ENCODE data around the gene MAOA.

MAOA gene

DNA sequence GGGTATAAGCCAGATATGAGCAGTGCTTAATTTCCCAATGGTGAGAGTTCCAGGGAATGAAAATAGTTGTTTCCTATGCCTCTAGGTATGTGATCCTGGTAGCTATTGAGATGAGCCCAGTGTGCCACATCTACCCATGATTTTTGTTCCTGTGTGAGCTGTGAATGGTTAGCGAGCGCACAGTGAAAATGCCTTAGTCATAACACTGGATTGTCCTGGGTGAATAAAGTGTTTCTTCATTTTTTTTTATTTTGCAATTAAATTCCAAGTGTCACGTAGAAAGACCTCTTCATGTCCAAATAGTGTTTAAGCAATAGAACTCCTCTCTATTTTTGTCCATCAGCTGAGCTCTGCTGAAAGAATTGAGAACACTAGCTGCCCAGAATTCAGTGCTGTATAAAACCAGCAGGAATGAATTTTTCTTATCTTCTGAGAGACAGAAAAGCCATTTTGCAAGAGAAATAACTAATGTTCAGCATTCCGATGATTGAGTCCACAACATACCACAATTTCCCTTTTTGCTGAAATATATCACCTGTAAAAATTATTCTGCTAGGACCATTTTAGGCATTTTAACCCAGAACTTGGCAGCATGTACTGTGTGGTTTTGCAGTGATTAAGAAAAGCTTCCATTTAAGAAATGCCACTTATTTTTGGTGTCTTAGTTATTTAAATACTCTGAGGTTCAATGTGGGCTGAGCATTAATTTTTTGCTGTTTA is 5.6 kb downstream of the MAOA start:
- no CpG with 5 or more reads among the region's 4 CpGs for WGBS, 2 donors (ENCODE audit: extremely low coverage in 2 of 2, insufficient read length in 2 of 2, insufficient replicate concordance in 1 of 2)

DNA sequence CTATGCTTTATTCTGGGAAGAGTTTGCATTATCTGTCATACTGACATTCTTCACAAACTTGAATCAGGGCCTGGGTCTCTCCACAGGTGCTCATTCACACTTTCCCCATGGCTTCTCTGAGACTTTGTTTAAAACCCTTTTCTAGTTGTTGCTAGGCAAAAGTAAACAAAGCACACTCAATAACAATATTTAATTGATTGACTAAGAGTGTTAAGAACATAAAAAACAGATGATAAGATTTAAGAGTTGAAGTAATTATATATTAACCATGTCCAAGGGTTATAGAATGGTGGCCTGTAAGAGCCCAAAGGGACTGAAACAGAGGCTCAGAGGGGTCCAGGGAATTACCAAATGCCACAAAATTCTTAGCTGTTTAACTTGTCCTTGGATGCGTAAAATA is 7.1 kb downstream of the MAOA start:
- H2AK5ac ChIP-seq (ENCODE audit: low read depth, low read length), result no peak overlapping the region
- H3K79me1 ChIP-seq (ENCODE audit: low read depth, low read length), result no peaks in the 10 kb centered on the region
- no peak overlapping the region for H3K23ac ChIP-seq (ENCODE audit: low read depth, low read length, poor library complexity)
- no peak overlapping the region for H2BK12ac ChIP-seq (ENCODE audit: low read length)
- H4K8ac ChIP-seq (ENCODE audit: low read depth, low read length), result no peak overlapping the region
- H3K18ac ChIP-seq (ENCODE audit: low read length), result no peak overlapping the region
- no CpG with 5 or more reads among the region's 1 CpG for WGBS, 2 donors (ENCODE audit: extremely low coverage in 2 of 2, insufficient read length in 2 of 2, insufficient replicate concordance in 1 of 2)
- H2BK15ac ChIP-seq (ENCODE audit: low read length), result no peak overlapping the region
- no peak overlapping the region for H3K4me3 ChIP-seq (ENCODE audit: low read length in 2 of 2)
- H3K9ac ChIP-seq (ENCODE audit: low read depth, low read length, poor library complexity), result no peak overlapping the region
- no peaks in the 10 kb centered on the region for H3K9me3 ChIP-seq (replicated peaks in 1 of 2; ENCODE audit: control insufficient read depth in 2 of 2, insufficient read depth in 1 of 2, low read depth in 1 of 2, low read length in 2 of 2)
- no peak overlapping the region for H3K4me2 ChIP-seq (ENCODE audit: insufficient read depth, low read length, poor library complexity, severe bottlenecking)
- H4K91ac ChIP-seq (ENCODE audit: low read depth, low read length, poor library complexity), result no peak overlapping the region
- H2AFZ ChIP-seq (ENCODE audit: low read length), result no peak overlapping the region
- H3K4me1 ChIP-seq (ENCODE audit: control insufficient read depth in 2 of 2, insufficient read depth in 1 of 2, low read depth in 1 of 2, low read length in 2 of 2), result peaks cover 2 to 5% of the 10 kb centered on the region in 2 donors
- no peaks in the 10 kb centered on the region for H3K36me3 ChIP-seq (replicated peaks in 1 of 2; ENCODE audit: control insufficient read depth in 2 of 2, insufficient read depth in 2 of 2, low read length in 2 of 2)
- no peak overlapping the region for H3K27ac ChIP-seq (replicated peaks; ENCODE audit: low read length)
- no peak overlapping the region for H2BK5ac ChIP-seq (ENCODE audit: low read length)
- H3K4ac ChIP-seq (ENCODE audit: low read length), result no peak overlapping the region
- H3K27me3 ChIP-seq (ENCODE audit: control insufficient read depth in 3 of 3, insufficient read depth in 3 of 3, low read depth in 1 of 3, low read length in 3 of 3), result no peaks in the 10 kb centered on the region
- H3K14ac ChIP-seq (ENCODE audit: low read length), result no peak overlapping the region
- DNase-seq (ENCODE audit: low spot score), result no peak
- H2BK120ac ChIP-seq (ENCODE audit: low read depth, low read length), result no peak overlapping the region

More for the DNA sequence above, 5.6 kb downstream of the MAOA start:
- Histone ChIP-seq H4K8ac (ENCODE audit: low read depth, low read length) (no peak overlapping the region), H3K27me3 (ENCODE audit: control insufficient read depth in 3 of 3, insufficient read depth in 3 of 3, low read depth in 1 of 3, low read length in 3 of 3) (no peaks in the 10 kb centered on the region), H2BK15ac (ENCODE audit: low read length) (no peak overlapping the region), H2BK5ac (ENCODE audit: low read length) (no peak overlapping the region), H3K14ac (ENCODE audit: low read length) (no peak overlapping the region), H2BK120ac (ENCODE audit: low read depth, low read length) (no peak overlapping the region), H4K91ac (ENCODE audit: low read depth, low read length, poor library complexity) (no peak overlapping the region), H3K4ac (ENCODE audit: low read length) (no peak overlapping the region), H3K9me3 (replicated peaks in 1 of 2; ENCODE audit: control insufficient read depth in 2 of 2, insufficient read depth in 1 of 2, low read depth in 1 of 2, low read length in 2 of 2) (no peaks in the 10 kb centered on the region), H3K27ac (replicated peaks; ENCODE audit: low read length) (no peak overlapping the region), H2BK12ac (ENCODE audit: low read length) (no peak overlapping the region), H3K9ac (ENCODE audit: low read depth, low read length, poor library complexity) (no peak overlapping the region), H2AFZ (ENCODE audit: low read length) (no peak overlapping the region), H3K23ac (ENCODE audit: low read depth, low read length, poor library complexity) (no peak overlapping the region), H3K4me3 (ENCODE audit: low read length in 2 of 2) (no peak overlapping the region), H3K79me1 (ENCODE audit: low read depth, low read length) (no peaks in the 10 kb centered on the region), H3K36me3 (replicated peaks in 1 of 2; ENCODE audit: control insufficient read depth in 2 of 2, insufficient read depth in 2 of 2, low read length in 2 of 2) (no peaks in the 10 kb centered on the region), H3K4me1 (ENCODE audit: control insufficient read depth in 2 of 2, insufficient read depth in 1 of 2, low read depth in 1 of 2, low read length in 2 of 2) (peaks cover 2 to 5% of the 10 kb centered on the region in 2 donors), H3K18ac (ENCODE audit: low read length) (no peak overlapping the region), H3K4me2 (ENCODE audit: insufficient read depth, low read length, poor library complexity, severe bottlenecking) (no peak overlapping the region), H2AK5ac (ENCODE audit: low read depth, low read length) (no peak overlapping the region)
- no peak for DNase-seq (ENCODE audit: low spot score)

DNA sequence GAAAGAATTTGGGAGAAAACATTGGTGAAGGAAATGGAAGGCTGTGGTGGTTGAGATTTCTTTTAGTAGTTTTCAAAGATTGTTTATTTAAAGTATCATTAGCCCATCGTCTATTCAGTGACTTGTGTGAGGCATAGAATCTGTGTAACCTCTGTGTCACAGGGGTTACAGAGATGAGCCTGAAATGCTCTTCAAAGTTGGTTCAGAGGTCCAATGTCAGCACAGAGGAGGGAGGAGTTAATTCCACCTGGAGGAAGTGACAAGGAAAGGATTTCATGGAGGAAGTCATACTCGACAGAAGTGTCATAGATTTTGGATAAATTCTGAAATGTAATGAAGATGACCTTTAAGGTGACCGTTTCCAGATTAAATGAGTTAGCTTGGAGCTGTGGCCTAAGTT is 8.2 kb downstream of the MAOA start:
- Histone ChIP-seq H3K36me3 (replicated peaks in 1 of 2; ENCODE audit: control insufficient read depth in 2 of 2, insufficient read depth in 2 of 2, low read length in 2 of 2) (no peaks in the 10 kb centered on the region), H3K14ac (ENCODE audit: low read length) (no peak overlapping the region), H3K27me3 (ENCODE audit: control insufficient read depth in 3 of 3, insufficient read depth in 3 of 3, low read depth in 1 of 3, low read length in 3 of 3) (no peaks in the 10 kb centered on the region), H3K79me1 (ENCODE audit: low read depth, low read length) (no peaks in the 10 kb centered on the region), H3K4ac (ENCODE audit: low read length) (no peak overlapping the region), H3K18ac (ENCODE audit: low read length) (no peak overlapping the region), H3K9me3 (replicated peaks in 1 of 2; ENCODE audit: control insufficient read depth in 2 of 2, insufficient read depth in 1 of 2, low read depth in 1 of 2, low read length in 2 of 2) (no peaks in the 10 kb centered on the region), H3K9ac (ENCODE audit: low read depth, low read length, poor library complexity) (no peak overlapping the region), H2BK12ac (ENCODE audit: low read length) (no peak overlapping the region), H2AFZ (ENCODE audit: low read length) (no peak overlapping the region), H2AK5ac (ENCODE audit: low read depth, low read length) (no peak overlapping the region), H2BK120ac (ENCODE audit: low read depth, low read length) (no peak overlapping the region), H3K27ac (replicated peaks; ENCODE audit: low read length) (no peak overlapping the region), H3K4me2 (ENCODE audit: insufficient read depth, low read length, poor library complexity, severe bottlenecking) (no peak overlapping the region), H2BK5ac (ENCODE audit: low read length) (no peak overlapping the region), H3K4me3 (ENCODE audit: low read length in 2 of 2) (no peak overlapping the region), H3K23ac (ENCODE audit: low read depth, low read length, poor library complexity) (no peak overlapping the region), H4K8ac (ENCODE audit: low read depth, low read length) (no peak overlapping the region), H3K4me1 (ENCODE audit: control insufficient read depth in 2 of 2, insufficient read depth in 1 of 2, low read depth in 1 of 2, low read length in 2 of 2) (peaks cover 2 to 5% of the 10 kb centered on the region in 2 donors), H2BK15ac (ENCODE audit: low read length) (no peak overlapping the region), H4K91ac (ENCODE audit: low read depth, low read length, poor library complexity) (no peak overlapping the region)
- DNase-seq (ENCODE audit: low spot score), result no peak
- WGBS, 2 donors (ENCODE audit: extremely low coverage in 2 of 2, insufficient read length in 2 of 2, insufficient replicate concordance in 1 of 2), result no CpG with 5 or more reads among the region's 3 CpGs

DNA sequence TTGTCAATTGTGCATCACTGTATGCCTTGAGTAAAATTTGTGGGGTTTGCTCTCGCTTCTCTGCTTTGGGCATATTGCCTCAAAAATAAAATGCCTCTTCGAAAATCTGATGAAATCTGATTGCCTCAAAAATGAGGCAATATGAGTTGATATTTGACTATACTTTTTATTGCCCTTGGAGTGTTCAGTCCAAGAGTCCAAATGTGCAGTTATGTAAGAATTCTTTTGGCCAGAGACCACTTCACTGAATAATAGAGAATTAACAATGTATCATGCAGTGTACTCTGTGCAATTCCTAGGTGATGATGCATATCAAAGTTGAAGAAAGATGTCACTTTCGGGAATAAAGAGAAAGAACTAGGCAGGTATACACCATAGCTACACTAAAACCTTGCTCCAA is 8.6 kb downstream of the MAOA start:
- no peak overlapping the region for H2BK15ac ChIP-seq (ENCODE audit: low read length)
- no peaks in the 10 kb centered on the region for H3K27me3 ChIP-seq (ENCODE audit: control insufficient read depth in 3 of 3, insufficient read depth in 3 of 3, low read depth in 1 of 3, low read length in 3 of 3)
- H3K79me1 ChIP-seq (ENCODE audit: low read depth, low read length), result no peaks in the 10 kb centered on the region
- no peak overlapping the region for H2BK120ac ChIP-seq (ENCODE audit: low read depth, low read length)
- no CpG with 5 or more reads among the region's 3 CpGs for WGBS, 2 donors (ENCODE audit: extremely low coverage in 2 of 2, insufficient read length in 2 of 2, insufficient replicate concordance in 1 of 2)
- H3K4me1 ChIP-seq (ENCODE audit: control insufficient read depth in 2 of 2, insufficient read depth in 1 of 2, low read depth in 1 of 2, low read length in 2 of 2), result peaks cover 2 to 5% of the 10 kb centered on the region in 2 donors
- H3K36me3 ChIP-seq (replicated peaks in 1 of 2; ENCODE audit: control insufficient read depth in 2 of 2, insufficient read depth in 2 of 2, low read length in 2 of 2), result no peaks in the 10 kb centered on the region
- H3K9ac ChIP-seq (ENCODE audit: low read depth, low read length, poor library complexity), result no peak overlapping the region
- no peak overlapping the region for H3K4me3 ChIP-seq (ENCODE audit: low read length in 2 of 2)
- H4K91ac ChIP-seq (ENCODE audit: low read depth, low read length, poor library complexity), result no peak overlapping the region
- no peak overlapping the region for H3K18ac ChIP-seq (ENCODE audit: low read length)
- no peaks in the 10 kb centered on the region for H3K9me3 ChIP-seq (replicated peaks in 1 of 2; ENCODE audit: control insufficient read depth in 2 of 2, insufficient read depth in 1 of 2, low read depth in 1 of 2, low read length in 2 of 2)
- H2BK5ac ChIP-seq (ENCODE audit: low read length), result no peak overlapping the region
- no peak overlapping the region for H2BK12ac ChIP-seq (ENCODE audit: low read length)
- no peak overlapping the region for H2AFZ ChIP-seq (ENCODE audit: low read length)
- H3K4me2 ChIP-seq (ENCODE audit: insufficient read depth, low read length, poor library complexity, severe bottlenecking), result no peak overlapping the region
- no peak overlapping the region for H3K4ac ChIP-seq (ENCODE audit: low read length)
- no peak overlapping the region for H2AK5ac ChIP-seq (ENCODE audit: low read depth, low read length)
- no peak overlapping the region for H3K23ac ChIP-seq (ENCODE audit: low read depth, low read length, poor library complexity)
- H4K8ac ChIP-seq (ENCODE audit: low read depth, low read length), result no peak overlapping the region
- H3K27ac ChIP-seq (replicated peaks; ENCODE audit: low read length), result no peak overlapping the region
- DNase-seq (ENCODE audit: low spot score), result no peak
- H3K14ac ChIP-seq (ENCODE audit: low read length), result no peak overlapping the region

Measured in neuronal stem cell (in vitro differentiated cells).